ENCODE measurements around the gene C9orf40.

The C9orf40 gene

DNA sequence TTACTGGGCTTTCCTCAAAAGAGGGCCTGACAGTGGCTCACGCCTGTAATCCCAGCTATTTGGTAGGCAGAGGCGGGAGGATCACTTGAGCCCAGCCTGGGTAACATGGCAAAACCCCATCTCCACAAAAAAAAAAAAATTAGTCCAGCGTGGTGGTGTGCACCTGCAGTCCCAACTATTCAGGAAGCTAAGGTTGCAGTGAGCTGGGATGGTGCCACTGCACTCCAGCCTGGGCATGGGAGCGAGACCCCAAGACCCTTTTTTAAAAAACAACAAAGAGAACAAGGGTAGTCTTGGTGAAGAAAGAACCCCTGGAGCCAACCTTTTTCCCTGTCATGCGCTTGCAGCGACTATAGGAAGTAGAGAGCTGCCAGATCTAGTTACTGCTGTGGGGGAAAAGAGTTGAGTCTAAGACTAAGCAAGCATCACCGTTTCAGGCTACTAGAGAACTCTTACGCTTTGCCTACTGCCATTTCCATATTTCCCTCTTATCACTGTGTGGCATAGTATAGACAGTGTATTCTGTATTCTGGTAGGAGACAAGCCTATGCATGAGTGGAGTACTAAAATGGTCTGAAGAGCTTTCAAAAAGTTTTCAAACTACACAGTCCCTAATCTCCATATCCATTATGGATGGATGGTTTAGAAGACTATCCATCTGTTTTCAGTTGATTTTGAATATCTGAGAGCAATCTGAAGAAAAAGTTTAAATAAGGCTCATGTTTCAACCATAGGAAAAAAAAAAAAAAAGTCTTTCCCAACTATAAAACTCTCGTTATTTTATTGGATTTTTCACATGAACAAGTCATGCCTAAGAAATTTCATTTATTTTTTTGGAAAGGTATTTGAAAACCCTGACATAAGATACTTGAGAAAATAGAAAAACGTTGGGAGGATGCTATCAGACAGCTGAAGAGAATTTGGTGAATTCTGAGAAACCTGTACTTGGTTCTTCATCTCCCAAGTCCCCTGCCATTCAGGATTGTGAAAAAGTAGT is 2.6 kb downstream of the C9orf40 start:
- H3K27ac Mint-ChIP-seq = no peak overlapping the region
- peaks cover 5% of the 10 kb centered on the region for H3K27me3 Mint-ChIP-seq (ENCODE audit: low read depth)
- peak overlapping the region; percentile 50 to 63 (median 61) for H3K4me3 Mint-ChIP-seq
- peaks cover 20% of the 10 kb centered on the region for H3K4me1 Mint-ChIP-seq
- TF ChIP-seq CTCF (IDR thresholded peaks at IDR 0.05; ENCODE audit: unreplicated experiment in 3 of 3) = no peak
- no peaks in the 10 kb centered on the region for H3K9me3 Mint-ChIP-seq
- H3K36me3 Mint-ChIP-seq (ENCODE audit: low read depth) = peaks cover 3% of the 10 kb centered on the region

DNA sequence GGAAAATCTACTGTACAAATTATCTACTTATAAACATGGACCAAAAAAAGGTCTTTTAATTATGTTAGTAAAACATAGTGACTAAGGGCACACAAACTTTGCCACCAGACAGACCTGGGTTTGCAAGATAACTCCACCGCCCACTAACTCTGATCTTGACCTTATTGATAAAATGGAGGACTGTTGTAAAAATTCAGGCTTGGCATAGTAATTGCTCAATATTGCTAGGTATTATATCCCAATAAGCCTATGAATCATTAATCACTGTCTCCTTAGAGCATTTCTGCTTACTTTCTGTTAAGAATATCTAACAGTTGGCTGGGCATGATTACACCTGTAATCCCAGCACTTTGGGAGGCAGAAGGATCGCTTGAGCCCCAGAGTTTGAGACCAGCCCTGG is 3.8 kb downstream of the C9orf40 start:
- no peak for TF ChIP-seq CTCF (IDR thresholded peaks at IDR 0.05; ENCODE audit: unreplicated experiment in 3 of 3)
- no peak overlapping the region for H3K27ac Mint-ChIP-seq
- H3K27me3 Mint-ChIP-seq (ENCODE audit: low read depth) = peaks cover 5% of the 10 kb centered on the region
- peaks cover 19% of the 10 kb centered on the region for H3K4me1 Mint-ChIP-seq
- H3K9me3 Mint-ChIP-seq = no peaks in the 10 kb centered on the region
- H3K4me3 Mint-ChIP-seq = peak overlapping the region; percentile 45 to 58 (median 51)
- peaks cover 3% of the 10 kb centered on the region for H3K36me3 Mint-ChIP-seq (ENCODE audit: low read depth)

- no peak overlapping the region for H3K27ac Mint-ChIP-seq
- peaks cover 5% of the 10 kb centered on the region for H3K4me1 Mint-ChIP-seq
- H3K27me3 Mint-ChIP-seq (ENCODE audit: low read depth) = peaks cover 5% of the 10 kb centered on the region
- no peak for TF ChIP-seq CTCF (IDR thresholded peaks at IDR 0.05; ENCODE audit: unreplicated experiment in 3 of 3)
- H3K9me3 Mint-ChIP-seq = no peaks in the 10 kb centered on the region
- no peak overlapping the region for H3K4me3 Mint-ChIP-seq
- peaks cover 3% of the 10 kb centered on the region for H3K36me3 Mint-ChIP-seq (ENCODE audit: low read depth)
These were observed 6.0 kb downstream of the C9orf40 start for GRCh38 chr9:74946686-74947085.

DNA sequence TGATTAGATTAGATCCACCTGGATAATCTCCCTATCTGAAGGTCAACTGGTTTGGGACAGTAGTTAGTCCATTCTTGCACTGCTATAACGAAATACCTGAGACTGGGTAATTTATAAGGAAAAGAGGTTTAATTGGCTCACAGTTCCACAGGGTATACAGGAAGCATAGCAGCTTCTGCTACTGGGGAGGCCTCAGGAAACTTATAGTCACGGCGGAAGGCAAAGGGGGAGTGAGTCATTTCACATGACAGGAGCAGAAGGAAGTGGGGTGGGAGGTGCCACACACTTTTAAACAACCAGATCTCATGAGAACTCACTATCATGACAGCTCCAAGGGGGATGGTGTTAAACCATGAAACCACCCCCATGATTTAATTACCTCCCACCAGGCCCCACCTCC is 9.9 kb downstream of the C9orf40 start:
- H3K4me1 Mint-ChIP-seq = no peaks in the 10 kb centered on the region
- no peak overlapping the region for H3K27ac Mint-ChIP-seq
- peaks cover under 1% of the 10 kb centered on the region for H3K36me3 Mint-ChIP-seq (ENCODE audit: low read depth)
- no peak for TF ChIP-seq CTCF (IDR thresholded peaks at IDR 0.05; ENCODE audit: unreplicated experiment in 3 of 3)
- H3K4me3 Mint-ChIP-seq = no peak overlapping the region
- no peaks in the 10 kb centered on the region for H3K27me3 Mint-ChIP-seq (ENCODE audit: low read depth)
- no peaks in the 10 kb centered on the region for H3K9me3 Mint-ChIP-seq

DNA sequence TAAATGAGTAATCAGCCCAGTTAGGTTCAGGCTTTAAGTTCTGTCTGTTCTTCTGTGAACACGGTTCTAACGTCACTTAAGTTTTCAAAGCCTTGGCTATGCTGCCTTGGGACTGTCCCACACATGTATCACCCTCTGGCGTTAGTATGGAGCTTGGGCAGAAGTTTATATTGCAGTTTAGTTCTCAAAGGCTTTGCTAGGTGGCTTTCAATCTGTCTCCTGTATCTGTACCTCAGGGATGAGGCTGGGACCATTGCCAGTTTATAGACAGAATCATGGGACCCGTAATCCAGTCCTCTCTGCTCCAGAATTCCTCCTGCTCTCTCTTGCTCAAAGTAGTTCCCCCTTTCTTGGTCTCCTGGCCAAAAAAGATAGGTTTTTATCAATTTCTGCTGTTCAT is 12.1 kb downstream of the C9orf40 start:
- H3K27ac Mint-ChIP-seq = no peak overlapping the region
- H3K36me3 Mint-ChIP-seq (ENCODE audit: low read depth) = no peaks in the 10 kb centered on the region
- H3K4me3 Mint-ChIP-seq = no peak overlapping the region
- TF ChIP-seq CTCF (IDR thresholded peaks at IDR 0.05; ENCODE audit: unreplicated experiment in 3 of 3) = no peak
- H3K4me1 Mint-ChIP-seq = no peaks in the 10 kb centered on the region
- no peaks in the 10 kb centered on the region for H3K27me3 Mint-ChIP-seq (ENCODE audit: low read depth)
- no peaks in the 10 kb centered on the region for H3K9me3 Mint-ChIP-seq

DNA sequence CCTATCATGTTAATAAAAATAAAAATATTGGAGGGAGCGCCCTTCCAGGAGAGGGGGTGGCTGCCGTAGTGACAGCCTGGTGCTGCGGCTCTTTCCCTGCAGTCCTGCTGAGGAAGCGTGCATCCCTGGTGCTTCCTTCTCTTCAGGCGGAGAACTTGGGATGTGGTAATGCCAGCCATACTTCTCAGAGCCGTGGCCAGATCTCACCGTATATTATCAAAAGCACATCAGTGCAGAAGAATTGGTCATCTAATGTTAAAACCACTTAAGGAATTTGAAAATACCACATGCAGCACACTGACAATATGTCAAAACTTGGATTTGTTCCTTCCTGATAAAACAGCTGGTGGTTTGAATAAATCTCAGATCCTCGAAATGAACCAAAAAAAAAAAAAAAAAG is 17.7 kb downstream of the C9orf40 start:
- no peaks in the 10 kb centered on the region for H3K4me1 Mint-ChIP-seq
- no peaks in the 10 kb centered on the region for H3K36me3 Mint-ChIP-seq (ENCODE audit: low read depth)
- no peaks in the 10 kb centered on the region for H3K27me3 Mint-ChIP-seq (ENCODE audit: low read depth)
- no peak overlapping the region for H3K4me3 Mint-ChIP-seq
- H3K27ac Mint-ChIP-seq = no peak overlapping the region
- TF ChIP-seq CTCF (IDR thresholded peaks at IDR 0.05; ENCODE audit: unreplicated experiment in 3 of 3) = no peak
- peaks cover 12% of the 10 kb centered on the region for H3K9me3 Mint-ChIP-seq
